ENCODE data around the gene CARMIL1.

Gene CARMIL1

GRCh38 chr6:25369036-25369432, 89.9 kb downstream of the CARMIL1 start:
- TF ChIP-seq, protein P1, sequence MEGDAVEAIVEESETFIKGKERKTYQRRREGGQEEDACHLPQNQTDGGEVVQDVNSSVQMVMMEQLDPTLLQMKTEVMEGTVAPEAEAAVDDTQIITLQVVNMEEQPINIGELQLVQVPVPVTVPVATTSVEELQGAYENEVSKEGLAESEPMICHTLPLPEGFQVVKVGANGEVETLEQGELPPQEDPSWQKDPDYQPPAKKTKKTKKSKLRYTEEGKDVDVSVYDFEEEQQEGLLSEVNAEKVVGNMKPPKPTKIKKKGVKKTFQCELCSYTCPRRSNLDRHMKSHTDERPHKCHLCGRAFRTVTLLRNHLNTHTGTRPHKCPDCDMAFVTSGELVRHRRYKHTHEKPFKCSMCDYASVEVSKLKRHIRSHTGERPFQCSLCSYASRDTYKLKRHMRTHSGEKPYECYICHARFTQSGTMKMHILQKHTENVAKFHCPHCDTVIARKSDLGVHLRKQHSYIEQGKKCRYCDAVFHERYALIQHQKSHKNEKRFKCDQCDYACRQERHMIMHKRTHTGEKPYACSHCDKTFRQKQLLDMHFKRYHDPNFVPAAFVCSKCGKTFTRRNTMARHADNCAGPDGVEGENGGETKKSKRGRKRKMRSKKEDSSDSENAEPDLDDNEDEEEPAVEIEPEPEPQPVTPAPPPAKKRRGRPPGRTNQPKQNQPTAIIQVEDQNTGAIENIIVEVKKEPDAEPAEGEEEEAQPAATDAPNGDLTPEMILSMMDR (IDR thresholded peaks at IDR 0.05; ENCODE audit: insufficient read depth, low read length, missing control alignments) = no peak
- ChIA-PET CTCF (interaction anchor here (1.4 kb wide), 1 partner anchor 103 kb away, joined by 4 read pairs; no protein-coding TSS in a partner anchor), POLR2A (no interaction called here)
- no peak overlapping the region for H3K4me3 ChIP-seq (ENCODE audit: low read depth, low read length)
- DNase-seq (ENCODE audit: low read depth, low spot score) = no peak

GRCh38 chr6:25369433-25370177, 90.4 kb downstream of the CARMIL1 start:
- no peak overlapping the region for H3K4me3 ChIP-seq (ENCODE audit: low read depth, low read length)
- ChIA-PET CTCF (interaction anchor here (1.4 kb wide), 1 partner anchor 104 kb away, joined by 4 read pairs; no protein-coding TSS in a partner anchor), POLR2A (no interaction called here)
- TF ChIP-seq, protein P1 (IDR thresholded peaks at IDR 0.05; ENCODE audit: insufficient read depth, low read length, missing control alignments) = no peak
- DNase-seq (ENCODE audit: low read depth, low spot score) = no peak

DNA sequence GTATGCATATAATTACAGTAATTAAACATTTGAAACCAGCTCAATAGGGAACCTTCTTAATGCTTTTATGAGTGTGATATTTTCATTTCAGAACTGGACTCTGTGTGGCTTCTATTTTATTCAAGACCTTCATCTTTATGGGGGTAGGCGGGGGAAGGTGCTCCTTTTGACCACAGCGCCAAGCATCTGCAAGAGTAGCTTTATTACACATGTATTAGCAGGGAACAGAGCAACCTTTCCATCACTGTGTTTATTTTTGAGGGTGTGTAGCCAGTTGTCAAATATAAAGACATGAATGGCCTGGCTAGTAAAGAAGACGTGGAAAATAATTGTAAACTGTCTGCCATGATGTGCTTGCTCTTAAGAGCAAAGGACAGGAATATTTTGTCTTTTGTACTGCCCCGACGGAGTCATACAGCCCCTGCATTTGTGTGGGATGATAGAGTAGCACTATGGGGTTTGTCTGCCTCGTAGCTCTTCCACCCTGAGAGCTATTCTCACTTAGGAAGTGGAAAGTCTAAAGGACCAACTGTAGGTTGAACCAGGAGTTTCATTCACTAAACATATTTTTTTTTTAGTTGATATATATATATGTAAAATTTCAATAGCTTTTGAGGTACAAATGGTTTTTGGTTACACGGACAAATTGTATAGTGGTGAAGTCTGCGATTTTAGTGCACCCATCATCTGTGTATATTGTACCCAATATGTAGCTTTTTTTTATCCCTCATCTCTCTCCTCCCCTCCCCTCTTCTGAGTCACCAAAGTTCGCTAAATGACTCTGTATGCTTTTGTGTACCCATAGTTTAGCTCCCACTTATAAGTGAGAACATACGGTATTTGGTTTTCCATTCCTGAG, 91.2 kb downstream of the CARMIL1 start:
- ChIA-PET CTCF (interaction anchor here (1.1 to 1.4 kb wide), 2 partner anchors 91 to 104 kb away, joined by 3 to 4 read pairs; partner anchors contain the start of gene CARMIL1), POLR2A (no interaction called here)
- DNase-seq (ENCODE audit: low read depth, low spot score) = no peak
- no peak overlapping the region for H3K4me3 ChIP-seq (ENCODE audit: low read depth, low read length)
- TF ChIP-seq, protein P1 (IDR thresholded peaks at IDR 0.05; ENCODE audit: insufficient read depth, low read length, missing control alignments) = no peak

DNA sequence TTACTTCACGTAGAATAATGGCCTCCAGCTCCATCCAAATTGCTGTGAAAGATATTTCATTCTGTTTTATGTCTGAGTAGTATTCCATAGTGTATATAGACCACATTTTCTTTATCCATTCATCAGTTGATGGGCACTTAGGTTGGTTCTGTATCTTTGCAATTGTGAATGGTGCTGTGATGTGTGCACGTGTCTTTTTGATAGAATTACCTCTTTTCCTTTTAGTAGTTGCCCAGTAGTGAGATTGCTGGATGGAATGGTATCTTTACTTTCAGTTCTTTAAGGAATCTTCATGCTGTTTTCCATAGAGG, 91.8 kb downstream of the CARMIL1 start:
- ChIA-PET POLR2A (no interaction called here), CTCF (interaction anchor here (1.1 kb wide), 1 partner anchor 92 kb away, joined by 3 read pairs; the partner anchor contains the start of gene CARMIL1)
- TF ChIP-seq, protein P1 (IDR thresholded peaks at IDR 0.05; ENCODE audit: insufficient read depth, low read length, missing control alignments) = no peak
- H3K4me3 ChIP-seq (ENCODE audit: low read depth, low read length) = no peak overlapping the region
- no peak for DNase-seq (ENCODE audit: low read depth, low spot score)

DNA sequence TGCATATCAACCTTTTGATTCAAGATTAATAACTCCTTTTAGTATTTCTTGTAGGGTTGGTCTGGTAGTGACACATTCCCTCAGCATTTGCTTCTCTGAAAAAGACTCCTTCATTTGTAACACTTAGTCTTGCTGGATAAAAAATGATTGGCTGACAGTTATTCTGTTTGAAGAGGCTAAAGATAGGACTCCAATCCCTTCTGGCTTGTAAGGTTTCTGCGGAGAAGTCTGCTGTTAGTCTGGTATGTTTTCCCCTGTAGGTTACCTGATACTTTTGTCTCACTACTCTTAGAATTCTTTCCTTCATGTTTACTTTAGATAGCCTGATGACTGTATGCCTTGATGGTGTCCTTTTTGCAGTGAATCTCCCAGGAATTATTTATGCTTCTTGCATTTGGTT, 96.0 kb downstream of the CARMIL1 start:
- TF ChIP-seq, protein P1 (IDR thresholded peaks at IDR 0.05; ENCODE audit: insufficient read depth, low read length, missing control alignments) = no peak
- CTCF ChIA-PET = interaction anchor here (1.0 kb wide), 1 partner anchor 13 kb away, joined by 3 read pairs; no protein-coding TSS in a partner anchor
- POLR2A ChIA-PET = no interaction called here
- H3K4me3 ChIP-seq (ENCODE audit: low read depth, low read length) = no peak overlapping the region
- DNase-seq (ENCODE audit: low read depth, low spot score) = no peak

GRCh38 chr6:25377664-25378063, 98.5 kb downstream of the CARMIL1 start:
- CTCF ChIA-PET = no interaction called here
- POLR2A ChIA-PET = no interaction called here
- TF ChIP-seq, protein P1 (IDR thresholded peaks at IDR 0.05; ENCODE audit: insufficient read depth, low read length, missing control alignments) = no peak
- no peak overlapping the region for H3K4me3 ChIP-seq (ENCODE audit: low read depth, low read length)
- no peak for DNase-seq (ENCODE audit: low read depth, low spot score)

Measured in AG04449 (cell line).